DMS153 treated with DMSO at 0.1 percent for 48 hours (cell line): Measurements from ENCODE around the gene HHIPL1.

Experiments
- DNase-seq: peaks from one replicate; lab custom pipeline; 2025; ENCODE audit not compliant: unreplicated experiment; lab: John Stamatoyannopoulos, UW

Gene HHIPL1

DNA sequence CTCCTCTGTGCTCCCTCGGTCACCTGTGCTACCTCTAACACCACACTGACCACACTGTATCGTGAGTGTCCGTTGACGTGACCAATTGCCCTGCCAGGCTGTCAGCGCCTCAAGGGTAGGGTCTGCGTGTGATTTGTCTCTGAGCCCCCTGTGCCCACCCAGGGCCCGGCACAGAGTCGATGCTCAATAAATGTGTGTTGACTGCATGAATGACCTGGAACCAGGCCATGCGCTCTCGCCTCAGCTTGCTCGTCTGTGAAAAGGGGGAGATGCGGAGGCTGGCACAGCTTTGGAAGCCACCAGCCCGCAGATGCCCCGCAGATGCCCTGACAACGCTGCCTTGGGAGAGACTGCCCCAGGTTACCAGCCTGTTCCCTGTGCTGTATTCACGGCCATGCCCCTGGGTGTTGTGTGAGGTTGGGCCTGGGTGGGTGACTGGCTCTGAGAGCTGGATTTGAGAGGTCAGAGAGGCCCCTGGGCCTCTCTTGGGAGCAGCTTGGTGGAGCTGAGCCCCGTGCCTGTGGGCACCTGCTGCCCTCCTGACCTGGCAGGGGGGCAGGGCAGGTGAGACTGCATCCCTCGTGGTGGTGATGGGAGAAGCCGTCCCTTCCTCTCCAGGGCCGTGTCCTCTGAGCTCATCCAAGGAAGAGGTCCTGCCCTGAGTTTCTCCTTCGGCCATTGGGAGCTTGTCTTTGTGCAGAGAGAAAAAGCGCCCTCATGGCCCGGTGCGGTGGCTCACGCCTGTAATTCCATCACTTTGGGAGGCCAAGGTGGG is 82.4 kb downstream of the HHIPL1 start:
- no peak for DNase-seq

DNA sequence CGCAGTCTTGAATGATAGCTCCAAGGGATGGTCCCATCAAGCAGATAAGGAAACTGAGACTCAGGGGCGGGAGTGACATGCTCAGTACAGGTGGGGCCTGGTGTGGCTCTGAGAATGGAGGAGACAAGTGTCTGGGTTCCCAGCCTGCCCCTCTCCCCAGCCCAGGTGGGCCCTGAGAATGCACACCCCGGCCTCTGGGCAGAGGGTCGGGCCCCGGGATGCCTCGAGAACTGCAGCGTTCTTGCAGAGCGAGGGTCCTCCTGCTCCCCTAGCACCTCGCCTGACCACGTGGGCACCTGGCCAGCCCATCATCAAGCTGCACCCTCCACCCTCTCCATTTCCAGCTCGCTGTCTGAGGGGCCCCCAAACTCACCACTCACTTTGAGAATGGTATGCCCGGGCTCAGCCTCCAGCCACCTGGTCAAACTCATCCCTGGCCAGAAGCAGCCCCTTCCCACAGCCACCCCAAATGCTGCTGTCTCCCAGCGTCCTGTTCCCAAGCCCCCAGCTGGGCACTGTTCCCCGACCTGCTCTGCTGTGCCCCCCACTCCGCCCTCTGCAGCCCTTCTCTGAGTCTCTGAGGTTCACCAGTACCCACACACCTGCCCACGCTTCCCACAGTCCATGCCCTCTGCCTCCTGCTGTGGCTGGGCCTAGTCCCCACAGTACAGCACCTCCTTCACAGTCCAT is 83.4 kb downstream of the HHIPL1 start:
- no peak for DNase-seq

DNA sequence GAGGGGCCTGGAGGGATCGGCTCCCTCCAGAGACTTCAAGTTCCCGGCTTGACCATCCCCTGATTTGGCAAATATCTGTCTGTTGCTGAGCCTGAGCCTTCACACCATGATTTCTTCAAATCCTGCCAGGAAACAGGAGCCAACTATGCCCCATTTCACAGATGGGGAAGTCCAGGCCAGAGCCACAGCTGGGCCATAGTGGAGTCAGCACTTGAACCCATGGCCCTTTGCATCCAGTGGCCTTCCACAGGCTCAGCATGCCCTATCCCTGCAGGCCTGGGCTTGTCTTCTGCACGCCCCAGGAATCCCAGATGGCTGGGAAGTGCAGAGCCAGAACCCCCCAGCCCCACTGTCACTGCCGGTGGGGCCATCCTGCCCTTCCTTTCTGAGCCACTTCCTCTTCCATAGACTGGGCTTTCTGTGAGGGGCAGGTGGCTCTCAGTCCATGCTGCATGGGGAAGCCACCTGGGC is 84.1 kb downstream of the HHIPL1 start:
- DNase-seq = no peak
